GM19438 (cell line): ENCODE measurements around the gene HNF1B.

Experiments
- ATAC-seq: cut with Tn5 transposase; IDR thresholded peaks from one replicate; pipeline ENCODE4 v1.9.1; 2021; ENCODE audit warnings: low read depth; ENCODE audit not compliant: unreplicated experiment

The HNF1B gene

GRCh38 chr17:37674511-37674910 lies 70.3 kb downstream of the HNF1B start:
- no peak for ATAC-seq

- ATAC-seq, result no peak
Measured at GRCh38 chr17:37673386-37673785, 71.5 kb downstream of the HNF1B start.

- ATAC-seq, result no peak
Measured at GRCh38 chr17:37672548-37673078, 72.2 kb downstream of the HNF1B start.

- no peak for ATAC-seq
Measured at GRCh38 chr17:37671824-37672547, 72.9 kb downstream of the HNF1B start.

GRCh38 chr17:37671028-37671823 lies 73.6 kb downstream of the HNF1B start:
- ATAC-seq, result no peak

GRCh38 chr17:37667039-37667438 lies 77.8 kb downstream of the HNF1B start:
- ATAC-seq, result no peak

- no peak for ATAC-seq
Measured at GRCh38 chr17:37664214-37664613, 80.6 kb downstream of the HNF1B start.

GRCh38 chr17:37662353-37662752 lies 82.5 kb downstream of the HNF1B start:
- ATAC-seq, result no peak

GRCh38 chr17:37661400-37662014 lies 83.4 kb downstream of the HNF1B start:
- ATAC-seq, result no peak

GRCh38 chr17:37659925-37660324 lies 84.9 kb downstream of the HNF1B start:
- ATAC-seq, result no peak

- ATAC-seq, result no peak
Measured at GRCh38 chr17:37657202-37657601, 87.7 kb downstream of the HNF1B start.

- no peak for ATAC-seq
Measured at GRCh38 chr17:37651849-37652248, 93.0 kb downstream of the HNF1B start.

- no peak for ATAC-seq
Measured at GRCh38 chr17:37650419-37651003, 94.3 kb downstream of the HNF1B start.

GRCh38 chr17:37648555-37648954 lies 96.3 kb downstream of the HNF1B start:
- ATAC-seq, result no peak

GRCh38 chr17:37647856-37648255 lies 97.0 kb downstream of the HNF1B start:
- ATAC-seq, result no peak

- ATAC-seq, result no peak
Measured at GRCh38 chr17:37643869-37644268, 101.0 kb downstream of the HNF1B start.

- ATAC-seq, result peak; percentile 65
Measured at GRCh38 chr17:37643118-37643766, 101.6 kb downstream of the HNF1B start, which contains the start of gene DDX52. TSS of gene DDX52 (minus strand) at chr17:37643446. CDS start at chr17:37643420, 26 bp downstream.

GRCh38 chr17:37642681-37643080 lies 102.2 kb downstream of the HNF1B start:
- no peak for ATAC-seq

- no peak for ATAC-seq
Measured at GRCh38 chr17:37640015-37640414, 104.8 kb downstream of the HNF1B start.

- no peak for ATAC-seq
Measured at GRCh38 chr17:37637956-37638355, 106.9 kb downstream of the HNF1B start.
